Measurements from ENCODE around the gene SGPP2.
"Not testable (repeated sequence)": the region's sequence is repeated elsewhere in the genome, so short reads cannot be mapped to it uniquely, and the experiment has no call there.

The SGPP2 gene

GRCh38 chr2:222535477-222535876 lies 111.1 kb downstream of the SGPP2 start:
- peak; percentile 88 for DNase-seq

- DNase-seq: no peak
Observed at GRCh38 chr2:222538535-222538934, 114.2 kb downstream of the SGPP2 start.

DNA sequence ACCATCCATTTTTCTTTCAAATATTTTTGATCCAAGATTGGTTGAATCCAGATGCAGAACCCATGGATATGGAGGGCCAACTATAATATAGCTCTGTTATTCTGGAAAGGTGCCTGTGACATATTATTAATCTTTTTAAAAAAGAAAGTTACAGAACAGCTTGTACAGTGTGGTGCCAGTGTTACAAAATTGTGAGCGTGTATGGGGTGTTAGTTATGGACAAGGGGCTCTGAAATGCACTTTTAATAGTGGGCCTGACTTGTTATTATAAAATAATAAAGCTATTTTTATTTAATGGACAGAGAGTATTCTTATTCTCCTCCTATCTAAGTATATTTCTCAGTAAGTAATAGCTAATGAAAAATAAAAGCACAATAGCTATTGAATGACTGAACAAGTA lies 120.3 kb downstream of the SGPP2 start:
- DNase-seq: no peak

DNA sequence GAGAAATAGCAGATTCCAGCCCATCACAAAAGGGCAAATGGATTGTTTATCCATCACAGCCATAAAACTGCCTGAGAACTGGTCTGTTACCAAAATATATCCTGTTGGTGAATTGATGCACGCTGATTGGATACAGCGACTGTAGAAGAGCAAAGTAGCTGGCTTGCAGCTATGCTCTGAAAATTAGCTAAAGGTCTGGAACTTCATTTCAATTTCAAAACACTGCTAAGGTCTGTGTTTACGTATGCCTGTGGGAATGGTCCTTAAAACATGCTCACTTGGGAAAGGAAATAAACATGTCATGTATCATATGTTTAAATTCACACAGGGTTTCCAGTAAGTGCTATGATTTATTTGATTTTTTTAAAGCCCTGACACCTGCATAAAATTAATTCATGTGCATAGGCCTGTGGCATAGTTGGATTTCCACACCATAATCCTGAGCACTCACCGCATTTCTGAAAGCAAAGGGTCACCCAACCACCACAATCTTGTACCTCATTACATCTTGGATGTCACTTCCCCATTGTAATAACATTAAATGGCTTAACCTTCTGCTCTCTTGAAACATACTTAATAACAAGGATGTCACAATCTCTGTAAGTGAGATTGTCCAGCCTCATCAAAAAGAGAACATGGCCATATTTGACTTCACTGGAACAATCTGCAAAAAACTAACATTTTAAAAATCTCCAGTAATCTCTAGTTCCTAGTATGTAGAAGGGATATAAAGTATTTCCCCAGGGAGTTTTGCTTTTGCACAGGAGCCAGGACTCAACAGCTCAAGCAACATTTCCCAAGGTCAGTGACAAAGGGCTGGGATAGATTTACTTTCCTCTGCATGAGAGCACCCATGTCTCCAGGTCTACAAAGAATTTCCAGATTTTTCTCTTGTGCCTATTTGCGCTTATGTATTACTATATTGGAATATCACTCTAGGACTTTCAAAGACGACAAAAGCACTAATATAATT lies 121.8 kb downstream of the SGPP2 start:
- no peak for DNase-seq

- no peak for DNase-seq
Observed at GRCh38 chr2:222547083-222547482, 122.7 kb downstream of the SGPP2 start.

DNA sequence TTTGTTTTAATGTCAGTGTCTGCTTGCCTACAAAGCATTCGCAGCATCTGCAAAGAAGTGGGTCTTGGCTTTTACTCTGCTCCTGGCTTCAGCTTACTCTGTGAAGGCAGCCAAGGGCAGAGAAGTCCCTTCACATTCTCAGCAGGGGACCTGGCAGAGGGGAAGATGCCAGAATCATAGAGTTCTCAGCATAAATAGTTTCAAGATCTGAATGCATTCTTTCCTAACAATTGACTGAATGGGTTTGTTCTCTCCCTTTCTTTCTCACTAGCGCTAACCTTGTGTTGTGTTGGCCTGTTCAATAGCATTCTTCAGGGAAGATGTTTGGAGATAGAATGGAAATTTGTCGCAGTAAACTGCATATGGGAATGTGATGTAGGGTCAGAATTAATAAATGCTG lies 124.6 kb downstream of the SGPP2 start:
- no peak for DNase-seq

- no peak for DNase-seq
Observed at GRCh38 chr2:222554517-222554916, 130.2 kb downstream of the SGPP2 start.

GRCh38 chr2:222561151-222561550 lies 136.8 kb downstream of the SGPP2 start:
- DNase-seq: no peak

DNA sequence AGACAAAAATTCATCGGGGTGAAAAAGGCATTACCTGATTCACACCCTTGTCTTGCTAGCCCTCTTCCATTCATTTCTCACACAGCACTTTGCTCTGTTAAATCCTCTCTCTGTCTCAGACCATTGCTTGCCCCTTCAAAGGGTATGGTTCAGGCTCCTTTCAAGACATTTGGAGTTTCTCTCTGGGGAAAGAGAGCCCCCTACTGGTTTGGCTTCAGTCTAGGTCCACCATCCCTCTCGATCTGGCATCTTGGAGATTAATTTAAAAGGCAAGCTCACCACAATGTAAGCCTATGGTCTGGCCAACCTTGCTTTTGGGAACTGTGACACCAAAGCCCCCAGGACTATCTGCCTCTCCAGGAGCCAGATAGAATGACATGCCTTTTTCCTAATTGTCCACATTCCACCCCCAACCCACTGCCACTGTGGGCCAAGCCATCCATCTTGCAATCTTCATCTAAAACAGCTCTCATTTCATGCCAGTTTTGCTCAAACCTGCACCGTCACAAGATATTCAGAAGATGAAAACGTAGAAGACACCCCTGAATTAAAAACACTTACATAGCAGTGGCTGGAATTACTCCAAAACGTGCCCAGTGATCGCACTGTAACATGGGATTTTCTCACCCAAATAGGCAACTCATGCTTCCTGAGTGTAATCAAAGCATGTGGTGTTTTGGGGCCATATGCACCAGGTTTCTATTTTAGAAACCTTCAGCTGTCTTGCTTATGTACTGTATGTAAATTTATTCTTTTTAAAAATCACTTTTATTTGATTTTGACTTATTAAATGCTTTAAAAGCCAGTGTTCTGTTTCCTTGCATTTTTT lies 137.7 kb downstream of the SGPP2 start:
- DNase-seq: peak; percentile 78

GRCh38 chr2:222563106-222563718 lies 138.9 kb downstream of the SGPP2 start:
- no peak for DNase-seq

DNA sequence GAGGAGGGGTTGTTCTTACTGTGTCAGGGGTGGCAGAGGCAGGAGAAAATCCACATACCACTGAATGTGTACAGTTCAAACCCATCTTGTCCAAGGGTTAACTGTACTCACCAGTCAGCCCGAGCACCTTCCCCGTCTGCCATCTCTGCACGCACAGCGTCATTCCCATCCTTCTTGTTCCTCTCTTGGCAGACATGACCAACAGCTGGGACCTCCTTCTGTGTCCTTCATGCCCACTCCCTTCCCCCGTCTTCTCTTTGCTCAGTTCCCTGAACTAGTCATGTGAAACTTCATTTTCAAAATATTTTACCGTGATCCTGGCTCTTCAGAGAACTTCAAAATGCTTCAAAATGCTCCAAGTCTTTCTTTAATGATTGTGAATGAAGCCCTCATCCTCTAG lies 139.6 kb downstream of the SGPP2 start:
- no peak for DNase-seq

DNA sequence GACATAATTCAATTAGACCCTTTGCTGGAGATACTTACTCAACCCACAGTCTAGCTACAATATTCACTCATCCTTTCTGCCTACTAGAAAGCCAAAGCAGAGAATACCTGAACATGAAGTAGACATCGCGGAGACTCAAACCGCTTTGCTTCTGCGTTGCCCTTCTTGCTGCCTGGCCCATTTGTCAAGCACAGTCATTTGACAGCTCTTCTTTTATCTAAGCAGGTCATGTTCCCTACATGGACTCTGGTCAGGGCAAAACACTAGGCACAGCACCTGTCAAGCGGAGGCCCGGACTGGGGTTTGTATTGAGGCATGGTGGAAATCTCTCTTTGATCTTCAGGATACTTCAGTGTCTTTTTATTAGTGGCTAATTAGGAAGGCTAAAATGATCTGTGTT lies 141.9 kb downstream of the SGPP2 start:
- DNase-seq: no peak

DNA sequence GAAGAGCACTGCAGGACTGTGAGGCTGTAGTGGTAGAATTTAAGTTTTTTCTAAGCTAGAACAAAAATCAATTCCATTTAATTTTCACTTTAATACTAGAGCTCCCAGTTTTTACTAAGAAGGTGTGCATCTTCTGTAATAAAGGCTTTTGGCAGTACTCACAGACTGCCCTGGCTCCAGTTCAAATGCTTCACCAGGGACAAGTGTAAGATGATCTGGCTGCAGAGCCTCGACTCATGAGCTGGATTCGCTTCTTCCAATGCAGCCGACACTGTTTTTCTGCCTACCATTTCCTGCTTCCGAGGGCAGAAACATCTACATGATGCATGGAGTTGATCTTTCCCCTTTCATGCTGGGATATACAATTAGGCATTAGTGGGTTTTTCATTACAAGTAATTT lies 144.5 kb downstream of the SGPP2 start:
- DNase-seq: no peak

DNA sequence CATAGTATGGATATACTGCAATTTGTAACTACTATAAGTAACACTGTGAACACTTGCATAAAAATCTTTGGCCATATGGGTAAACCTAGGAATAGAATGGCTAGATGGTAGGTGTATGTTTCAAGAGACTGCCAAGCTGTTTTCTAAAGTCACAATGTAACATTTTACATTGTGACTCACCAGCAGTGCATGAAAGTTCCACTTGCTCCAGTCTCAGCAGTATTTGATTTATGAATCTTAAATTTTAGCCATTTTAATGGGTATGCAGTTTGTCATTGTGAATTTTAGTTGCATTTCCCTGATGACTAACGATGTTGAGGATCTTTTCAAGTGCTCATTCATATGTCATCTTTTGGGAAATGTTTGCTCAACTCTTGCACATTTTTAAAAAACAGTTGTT lies 145.5 kb downstream of the SGPP2 start:
- DNase-seq: no peak

DNA sequence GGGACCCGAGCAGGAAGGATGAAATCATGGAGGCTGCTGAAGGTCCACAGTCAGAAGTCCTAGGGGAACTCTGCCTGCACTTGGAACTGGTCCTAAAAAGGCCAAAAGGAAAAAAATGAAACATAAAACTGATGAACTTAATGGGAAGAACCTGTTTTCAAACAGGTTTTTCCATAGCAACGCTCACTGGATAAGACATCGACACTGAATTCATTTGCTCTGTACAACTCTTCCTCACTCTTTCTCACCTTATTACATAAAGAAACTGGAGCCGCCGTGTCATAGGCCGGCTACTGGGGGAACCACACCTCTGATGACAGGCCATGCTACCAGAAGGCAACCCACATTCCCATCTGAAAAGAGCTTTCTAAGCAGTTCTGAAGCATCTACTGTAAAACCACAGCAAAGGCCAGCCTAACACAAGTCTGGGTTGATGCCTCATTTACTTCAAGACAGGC lies 147.9 kb downstream of the SGPP2 start:
- no peak for DNase-seq

DNA sequence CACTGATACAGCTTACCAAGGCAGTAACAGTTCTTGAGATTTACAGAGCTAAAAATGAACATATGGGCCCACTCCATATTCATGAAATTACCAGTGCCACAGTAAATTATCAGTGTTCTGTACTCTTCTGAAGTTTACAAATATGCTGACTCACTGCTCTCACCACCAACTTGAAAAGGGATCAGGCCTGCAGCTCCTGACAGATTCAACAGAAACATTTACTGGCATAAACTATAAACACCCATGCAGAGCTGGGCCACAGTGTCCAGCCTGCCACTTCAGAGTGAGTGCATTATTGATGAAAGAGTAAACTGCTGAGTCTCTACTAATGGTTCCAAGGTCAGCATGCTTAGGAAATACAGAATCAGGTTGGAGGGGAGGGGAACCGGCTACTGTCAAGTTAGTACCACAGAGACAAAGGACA lies 148.4 kb downstream of the SGPP2 start:
- no peak for DNase-seq

DNA sequence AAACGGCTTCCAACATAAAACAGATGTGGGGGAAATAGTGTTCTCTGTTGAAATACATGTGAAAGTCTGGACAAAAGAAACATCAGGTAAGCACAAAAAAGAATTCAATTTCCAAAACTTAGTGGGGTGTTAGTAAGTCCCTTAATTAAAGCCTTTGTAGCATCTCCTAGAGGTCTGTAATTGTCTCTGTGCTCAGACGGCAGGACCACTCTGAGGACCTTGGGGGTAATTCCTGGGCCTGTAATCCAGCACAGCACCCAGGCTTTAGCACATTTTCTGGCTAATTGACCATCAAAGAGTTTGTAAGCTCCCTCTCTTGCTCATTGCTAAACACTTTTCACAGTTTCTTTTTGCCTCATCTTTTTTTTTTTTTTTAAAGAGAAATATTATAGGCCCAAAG lies 151.3 kb downstream of the SGPP2 start:
- no peak for DNase-seq

DNA sequence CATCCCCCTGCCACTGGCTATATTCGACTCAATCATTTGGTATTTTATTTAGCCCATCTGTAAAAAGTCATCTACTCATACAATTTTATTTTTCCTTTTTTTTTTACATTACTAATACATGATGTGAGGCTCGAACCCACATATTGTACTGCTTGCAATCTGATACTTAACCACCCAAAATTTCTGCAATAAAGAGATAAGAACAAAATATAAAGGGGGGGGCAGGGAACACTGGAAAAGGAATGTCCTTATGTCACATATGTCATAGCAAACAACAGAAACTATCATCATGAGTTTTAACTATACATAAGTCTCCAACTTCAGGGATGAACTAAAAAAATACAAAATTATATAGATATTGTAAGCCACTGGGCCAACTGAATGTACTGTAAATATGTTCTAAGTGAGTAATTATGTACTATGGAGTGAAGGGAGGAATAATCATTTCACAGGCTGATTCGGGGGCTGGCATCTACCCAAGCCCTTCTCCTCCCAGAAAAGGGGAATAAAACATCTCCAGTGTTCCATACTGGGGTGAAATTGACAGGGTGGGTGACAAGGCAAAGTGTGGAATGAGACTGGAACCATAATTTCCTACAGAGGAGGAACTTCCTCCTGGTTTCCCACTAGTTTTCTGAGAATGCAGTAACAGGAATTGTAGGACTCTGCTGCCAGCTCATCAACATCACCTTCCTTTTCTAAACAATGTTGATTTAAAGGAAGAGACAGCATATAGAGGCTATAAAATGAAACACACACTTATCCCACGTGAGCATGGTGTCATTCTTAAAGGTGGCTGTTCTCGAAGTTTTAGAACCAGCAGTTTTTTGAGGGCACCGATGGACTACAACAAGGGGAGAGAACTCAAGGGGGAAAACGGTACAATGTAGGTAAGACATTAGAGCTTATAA lies 152.1 kb downstream of the SGPP2 start:
- DNase-seq: no peak

DNA sequence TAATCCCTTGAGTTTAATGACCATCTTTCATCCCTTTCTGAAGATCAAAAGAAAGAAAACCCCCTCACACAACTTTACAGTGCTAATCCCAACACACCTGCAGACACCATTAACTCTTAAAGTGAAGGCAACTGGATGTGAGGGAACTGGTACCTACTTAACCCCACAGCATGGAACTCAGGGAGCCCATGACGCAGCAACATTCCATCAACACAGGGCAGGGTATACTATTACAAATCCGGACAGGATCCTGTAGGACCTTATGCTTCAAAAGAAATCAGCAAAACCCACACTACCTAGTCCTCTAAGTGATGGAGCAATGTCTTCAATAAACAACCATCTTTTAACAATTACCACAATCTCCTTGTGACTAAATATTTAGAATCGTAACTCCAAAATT lies 153.0 kb downstream of the SGPP2 start:
- DNase-seq: no peak

- DNase-seq: no peak
Observed at GRCh38 chr2:222582928-222583327, 158.6 kb downstream of the SGPP2 start.

GRCh38 chr2:222584589-222584988 lies 160.2 kb downstream of the SGPP2 start:
- DNase-seq: not testable (repeated sequence)

- no peak for DNase-seq
Observed at GRCh38 chr2:222591661-222592060, 167.3 kb downstream of the SGPP2 start.

Measured in islet precursor cell (in vitro differentiated cells).